Stomach (tissue), 9 donors: ENCODE measurements around the gene RNF13. TPM values are rescaled to one million over a fixed set of nuclear protein-coding genes. Genes with fewer than 3 reads are reported as not detected.

Experiments used
- DNase-seq, 2 donors: peaks; one replicate each; pipeline versions ENCODE4 v3.0.0 to v3.0.0-alpha.2; 2013 to 2019
- H3K27ac ChIP-seq, 5 donors: fragments of 200-600 bp in 4 of 5; sonication (generic) in 4 of 5; one replicate each; pipeline ENCODE4 v1.5.1; 2013 to 2019; ENCODE audit warnings: mild to moderate bottlenecking in 1 of 5, moderate library complexity in 1 of 5
- H3K27me3 ChIP-seq, 3 donors: fragments of 200-600 bp; sonication (generic); one replicate each; pipeline ENCODE4 v1.5.1; 2017 to 2019; ENCODE audit warnings: mixed run types in 1 of 3
- H3K36me3 ChIP-seq, 4 donors: fragments of 200-600 bp; sonication (generic); 1 replicate in 3 of 4; 2 replicates in 1 of 4; pipeline ENCODE4 v1.5.1; 2016 to 2019
- H3K4me1 ChIP-seq, 4 donors: fragments of 200-600 bp; sonication (generic); one replicate each; pipeline ENCODE4 v1.5.1; 2016 to 2019
- H3K4me3 ChIP-seq, 4 donors: fragments of 200-600 bp; sonication (generic) in 3 of 4; one replicate each; pipeline ENCODE4 v1.5.1; 2016 to 2019; ENCODE audit warnings: mild to moderate bottlenecking in 1 of 4
- H3K9me3 ChIP-seq, 4 donors: fragments of 200-600 bp; sonication (generic); one replicate each; pipeline ENCODE4 v1.5.1; 2016 to 2019
- EP300 ChIP-seq: sonication (generic); formaldehyde crosslinking; IDR thresholded peaks from one replicate; pipeline ENCODE4 v1.6.1; 2017; ENCODE audit warnings: antibody characterized with exemption
- POLR2A ChIP-seq, 4 donors: fragments of 450-650 bp; IDR thresholded peaks; one replicate each; pipeline ENCODE4 v1.6.1; 2016; ENCODE audit warnings: antibody characterized with exemption in 4 of 4, control low read depth in 2 of 4, mild to moderate bottlenecking in 1 of 4, moderate library complexity in 1 of 4
- POLR2AphosphoS5 ChIP-seq, 3 donors: sonication (generic); formaldehyde crosslinking; IDR thresholded peaks; one replicate each; pipeline ENCODE4 v1.6.1; 2016; ENCODE audit warnings: antibody characterized with exemption in 3 of 3
- WGBS, 5 donors: extraction: QIAGEN DNeasy Blood & Tissue Kit in 3 of 5; methylation state at CpG; one replicate each; pipeline versions ENCODE4 v1.1.5 to v1.1.7; 2013 to 2018; 5-methylcytosine and 5-hydroxymethylcytosine counted together
- intact Hi-C: fragments of 100-400 bp; cut with DNase I; formaldehyde crosslinking; loops from one replicate; pipeline ENCODE4 v1.15.1; 2023; ENCODE audit warnings: low total_unique reads
- polyA plus RNA-seq, 3 donors: library from polyadenylated mRNA; stranded (reverse); fragments of 200-250 nt; gene quantifications; one replicate each; pipeline ENCODE4 v1.2.3, GENCODE V29; 2013
- total RNA-seq, 5 donors: library from RNA; depleted of rRNA; stranded (reverse); fragments of >200 nt; gene quantifications; one replicate each; pipeline versions ENCODE4 v1.1.0 to v1.2.3, GENCODE V29; 2014 to 2016
- TF ChIP-seq, protein P1 (sequence below), 7 experiments: fragments of 450-650 bp in 4 of 7; fragments of 200-600 bp in 3 of 7; sonication (generic) in 3 of 7; IDR thresholded peaks; one replicate each; pipeline ENCODE4 v1.5.1; 2016 to 2019; ENCODE audit warnings: antibody characterized with exemption in 7 of 7, control low read depth in 2 of 7, mild to moderate bottlenecking in 1 of 7
- donor health status: healthy with polysubstance abuse.
- donor health status: Bipolar disorder and iron deficiency.
- donor health status: healthy.

RNF13 gene
- total and polyA plus RNA-seq, 8 donors, result 6.7 to 130 (median 31.3) TPM

- H3K36me3 ChIP-seq, result no peaks in the 10 kb centered on the region
- H3K4me3 ChIP-seq, result no peak overlapping the region
- WGBS, 5 donors, result 89 to 97% (median 94%) methylated on average over 1 of the region's 1 CpG
- H3K27me3 ChIP-seq, result no peaks in the 10 kb centered on the region
- no peak overlapping the region for H3K27ac ChIP-seq
- intact Hi-C loops, result no loop called here
- H3K4me1 ChIP-seq, result no peaks in the 10 kb centered on the region
- H3K9me3 ChIP-seq, result peaks cover 0 to 22% (median 14%) of the 10 kb centered on the region in 4 donors
- DNase-seq, result no peak
- TF ChIP-seq POLR2A (IDR thresholded peaks at IDR 0.05) (no peak), EP300 (no peak), POLR2AphosphoS5 (IDR thresholded peaks at IDR 0.05) (no peak)
- TF ChIP-seq, protein P1, sequence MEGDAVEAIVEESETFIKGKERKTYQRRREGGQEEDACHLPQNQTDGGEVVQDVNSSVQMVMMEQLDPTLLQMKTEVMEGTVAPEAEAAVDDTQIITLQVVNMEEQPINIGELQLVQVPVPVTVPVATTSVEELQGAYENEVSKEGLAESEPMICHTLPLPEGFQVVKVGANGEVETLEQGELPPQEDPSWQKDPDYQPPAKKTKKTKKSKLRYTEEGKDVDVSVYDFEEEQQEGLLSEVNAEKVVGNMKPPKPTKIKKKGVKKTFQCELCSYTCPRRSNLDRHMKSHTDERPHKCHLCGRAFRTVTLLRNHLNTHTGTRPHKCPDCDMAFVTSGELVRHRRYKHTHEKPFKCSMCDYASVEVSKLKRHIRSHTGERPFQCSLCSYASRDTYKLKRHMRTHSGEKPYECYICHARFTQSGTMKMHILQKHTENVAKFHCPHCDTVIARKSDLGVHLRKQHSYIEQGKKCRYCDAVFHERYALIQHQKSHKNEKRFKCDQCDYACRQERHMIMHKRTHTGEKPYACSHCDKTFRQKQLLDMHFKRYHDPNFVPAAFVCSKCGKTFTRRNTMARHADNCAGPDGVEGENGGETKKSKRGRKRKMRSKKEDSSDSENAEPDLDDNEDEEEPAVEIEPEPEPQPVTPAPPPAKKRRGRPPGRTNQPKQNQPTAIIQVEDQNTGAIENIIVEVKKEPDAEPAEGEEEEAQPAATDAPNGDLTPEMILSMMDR (IDR thresholded peaks at IDR 0.05), result no peak
These were observed 185.9 kb downstream of the RNF13 start for GRCh38 chr3:149998946-149999345.

- Histone ChIP-seq H3K27ac (no peak overlapping the region), H3K4me1 (no peaks in the 10 kb centered on the region), H3K9me3 (peaks cover 0 to 19% (median 10%) of the 10 kb centered on the region in 4 donors), H3K27me3 (no peaks in the 10 kb centered on the region), H3K36me3 (no peaks in the 10 kb centered on the region), H3K4me3 (no peak overlapping the region)
- intact Hi-C loops, result no loop called here
- no peak for DNase-seq
- WGBS, 5 donors, result 89 to 94% (median 92%) methylated on average over 4 of the region's 4 CpGs
- TF ChIP-seq POLR2A (IDR thresholded peaks at IDR 0.05) (no peak), POLR2AphosphoS5 (IDR thresholded peaks at IDR 0.05) (no peak), EP300 (no peak)
- TF ChIP-seq, protein P1 (IDR thresholded peaks at IDR 0.05), result no peak
These were observed 186.4 kb downstream of the RNF13 start for GRCh38 chr3:149999421-149999820.

DNA sequence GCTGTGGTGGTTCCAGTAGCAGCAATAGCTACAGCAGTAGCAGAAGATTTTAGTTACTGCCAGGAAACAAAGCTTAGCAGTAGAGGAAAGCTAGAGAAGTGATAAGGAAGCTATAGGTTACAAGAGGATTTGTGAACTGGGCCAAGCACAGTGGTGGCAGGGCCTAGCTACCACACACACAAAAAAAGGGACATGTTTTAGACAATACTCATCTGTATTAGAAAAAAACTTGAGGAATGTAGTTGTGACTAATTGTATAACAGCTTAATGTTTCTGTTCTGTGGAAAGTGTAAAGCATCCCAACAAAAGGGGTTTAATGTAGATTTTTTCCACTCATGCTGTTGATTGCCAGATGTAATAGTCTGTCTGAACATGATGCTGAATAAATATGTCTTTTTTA, 187.6 kb downstream of the RNF13 start:
- Histone ChIP-seq H3K4me1 (no peaks in the 10 kb centered on the region), H3K9me3 (peaks cover 0 to 11% (median 1%) of the 10 kb centered on the region in 4 donors), H3K27me3 (no peaks in the 10 kb centered on the region), H3K27ac (no peak overlapping the region), H3K36me3 (no peaks in the 10 kb centered on the region), H3K4me3 (no peak overlapping the region)
- intact Hi-C loops, result no loop called here
- DNase-seq, result no peak
- TF ChIP-seq EP300 (no peak), POLR2A (IDR thresholded peaks at IDR 0.05) (no peak), POLR2AphosphoS5 (IDR thresholded peaks at IDR 0.05) (no peak)
- TF ChIP-seq, protein P1 (IDR thresholded peaks at IDR 0.05), result no peak

DNA sequence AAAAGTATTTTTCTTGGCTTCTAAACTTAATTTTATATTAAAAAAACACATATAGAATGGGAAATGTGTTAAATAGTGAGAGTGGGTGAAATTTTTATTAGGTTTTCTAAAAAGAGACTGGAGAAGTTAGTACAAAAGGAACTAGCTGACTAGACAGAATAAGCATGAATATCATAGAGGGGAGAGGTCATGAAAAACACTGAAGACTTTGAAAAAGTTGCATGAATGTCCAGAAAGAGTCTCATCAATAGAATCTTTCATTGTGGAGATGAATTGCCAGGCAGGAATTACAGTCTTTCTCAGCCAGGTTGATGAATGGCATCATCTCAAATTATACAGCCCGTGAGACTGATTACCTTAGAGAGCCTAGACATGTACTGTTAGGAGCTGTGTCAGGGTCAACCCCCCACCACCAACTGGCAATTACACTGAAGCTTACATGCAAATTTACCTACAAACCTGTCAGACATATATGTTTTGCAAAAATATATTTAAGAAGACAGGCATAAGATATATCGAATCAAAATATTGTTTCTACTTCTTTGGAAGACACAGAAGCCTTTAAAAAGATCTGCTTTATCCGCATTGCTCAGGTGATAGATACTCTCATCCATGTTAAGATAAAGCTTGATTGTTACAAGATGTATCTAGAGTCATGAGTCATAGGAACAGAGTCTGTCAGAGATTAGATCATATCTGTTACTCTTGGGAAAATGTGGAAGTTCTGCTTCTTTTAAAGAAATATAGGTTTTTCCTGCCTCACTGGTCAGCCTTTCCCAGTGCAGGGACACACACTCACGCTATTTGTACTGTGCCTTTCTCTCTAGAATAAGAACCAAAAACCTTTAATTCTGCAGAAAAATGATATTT, 192.5 kb downstream of the RNF13 start:
- Histone ChIP-seq H3K27me3 (no peaks in the 10 kb centered on the region), H3K27ac (no peak overlapping the region), H3K36me3 (no peaks in the 10 kb centered on the region), H3K4me1 (no peaks in the 10 kb centered on the region), H3K4me3 (no peak overlapping the region), H3K9me3 (no peaks in the 10 kb centered on the region)
- intact Hi-C loops, result loop anchor here (5.0 kb wide), 1 partner anchor 132 kb away; no protein-coding TSS in a partner anchor
- 73 to 80% (median 78%) methylated on average over 4 of the region's 4 CpGs for whole genome bisulfite sequencing, 5 donors
- no peak for TF ChIP-seq POLR2AphosphoS5 (IDR thresholded peaks at IDR 0.05)
- TF ChIP-seq POLR2A (IDR thresholded peaks at IDR 0.05), result no peak
- no peak for TF ChIP-seq EP300
- TF ChIP-seq, protein P1 (IDR thresholded peaks at IDR 0.05), result no peak
- no peak for DNase-seq
